Immature natural killer cell (primary cell): Measurements from ENCODE around the gene ITGB3. TPM values are rescaled to one million over a fixed set of nuclear protein-coding genes. Genes with fewer than 3 reads are reported as not detected.

ENCODE experiments used
- DNase-seq, 3 donors: peaks; one replicate each; pipeline ENCODE4 v3.0.0; 2022; ENCODE audit warnings: mixed read lengths in 1 of 3
- H3K27ac Mint-ChIP-seq, 6 donors: one replicate each; pipeline ENCODE4 v1.8.0; 2020; ENCODE audit warnings: mixed read lengths in 6 of 6, mild to moderate bottlenecking in 5 of 6, inconsistent platforms in 4 of 6, moderate library complexity in 3 of 6
- H3K27me3 Mint-ChIP-seq, 3 donors: one replicate each; pipeline ENCODE4 v1.8.0; 2020 to 2021; ENCODE audit warnings: low read depth in 3 of 3, mild to moderate bottlenecking in 3 of 3, mixed read lengths in 3 of 3, moderate library complexity in 3 of 3, inconsistent platforms in 1 of 3
- H3K36me3 Mint-ChIP-seq, 3 donors: one replicate each; pipeline ENCODE4 v1.8.0; 2020; ENCODE audit warnings: mixed read lengths in 3 of 3, inconsistent platforms in 2 of 3, mild to moderate bottlenecking in 2 of 3
- H3K4me1 Mint-ChIP-seq, 2 donors: one replicate each; pipeline ENCODE4 v1.8.0; 2020; ENCODE audit warnings: inconsistent platforms in 2 of 2, mild to moderate bottlenecking in 2 of 2, mixed read lengths in 2 of 2, moderate library complexity in 1 of 2
- H3K4me3 Mint-ChIP-seq, 5 donors: one replicate each; pipeline ENCODE4 v1.8.0; 2020; ENCODE audit warnings: mild to moderate bottlenecking in 5 of 5, mixed read lengths in 5 of 5, inconsistent platforms in 3 of 5, moderate library complexity in 3 of 5
- H3K9me3 Mint-ChIP-seq, 6 donors: one replicate each; pipeline ENCODE4 v1.8.0; 2020; ENCODE audit warnings: mild to moderate bottlenecking in 6 of 6, mixed read lengths in 6 of 6, inconsistent platforms in 4 of 6, moderate library complexity in 3 of 6
- polyA plus RNA-seq, 3 donors: library from polyadenylated mRNA; unstranded; fragments of 300-500 nt; fragmentation: Illumina TruSeq; gene quantifications; one replicate each; pipeline ENCODE4 v1.2.3, GENCODE V29; 2021

ITGB3 gene
- polyA plus RNA-seq, 3 donors from 2014 or later, result 1.1 to 11.0 TPM; not detected in 1

GRCh38 chr17:47278561-47278960 is 24.9 kb downstream of the ITGB3 start:
- no peak overlapping the region for H3K4me3 Mint-ChIP-seq
- no peaks in the 10 kb centered on the region for H3K4me1 Mint-ChIP-seq
- no peaks in the 10 kb centered on the region for H3K9me3 Mint-ChIP-seq
- no peak overlapping the region for H3K27ac Mint-ChIP-seq
- no peak for DNase-seq
- H3K36me3 Mint-ChIP-seq, result no peaks in the 10 kb centered on the region
- H3K27me3 Mint-ChIP-seq, result peaks cover 2 to 3% (median 2%) of the 10 kb centered on the region in 3 donors

GRCh38 chr17:47279062-47279801 is 25.6 kb downstream of the ITGB3 start:
- H3K27me3 Mint-ChIP-seq, result peaks cover 2 to 3% (median 2%) of the 10 kb centered on the region in 3 donors
- peak overlapping the region in 1 of 6 donors; percentile 31 for H3K27ac Mint-ChIP-seq
- no peaks in the 10 kb centered on the region for H3K9me3 Mint-ChIP-seq
- H3K4me3 Mint-ChIP-seq, result no peak overlapping the region
- H3K36me3 Mint-ChIP-seq, result no peaks in the 10 kb centered on the region
- DNase-seq, result no peak
- no peaks in the 10 kb centered on the region for H3K4me1 Mint-ChIP-seq

GRCh38 chr17:47280072-47280811 is 26.6 kb downstream of the ITGB3 start:
- H3K36me3 Mint-ChIP-seq, result no peaks in the 10 kb centered on the region
- no peak overlapping the region for H3K27ac Mint-ChIP-seq
- H3K4me3 Mint-ChIP-seq, result no peak overlapping the region
- no peak for DNase-seq
- H3K9me3 Mint-ChIP-seq, result no peaks in the 10 kb centered on the region
- peaks cover 2 to 3% (median 2%) of the 10 kb centered on the region in 3 donors for H3K27me3 Mint-ChIP-seq
- no peaks in the 10 kb centered on the region for H3K4me1 Mint-ChIP-seq

GRCh38 chr17:47281216-47281615 is 27.6 kb downstream of the ITGB3 start:
- no peaks in the 10 kb centered on the region for H3K9me3 Mint-ChIP-seq
- no peak overlapping the region for H3K27ac Mint-ChIP-seq
- no peaks in the 10 kb centered on the region for H3K4me1 Mint-ChIP-seq
- H3K4me3 Mint-ChIP-seq, result no peak overlapping the region
- DNase-seq, result no peak
- peaks cover 2 to 3% (median 2%) of the 10 kb centered on the region in 3 donors for H3K27me3 Mint-ChIP-seq
- no peaks in the 10 kb centered on the region for H3K36me3 Mint-ChIP-seq

- Mint-ChIP-seq H3K27ac (no peak overlapping the region), H3K4me1 (no peaks in the 10 kb centered on the region), H3K4me3 (no peak overlapping the region), H3K9me3 (no peaks in the 10 kb centered on the region), H3K27me3 (peaks cover 0 to 3% (median 3%) of the 10 kb centered on the region in 3 donors), H3K36me3 (no peaks in the 10 kb centered on the region)
- no peak for DNase-seq
These were observed 31.4 kb downstream of the ITGB3 start for GRCh38 chr17:47285003-47285402.

GRCh38 chr17:47286198-47286914 is 32.7 kb downstream of the ITGB3 start:
- Mint-ChIP-seq H3K4me3 (no peak overlapping the region), H3K9me3 (no peaks in the 10 kb centered on the region), H3K36me3 (no peaks in the 10 kb centered on the region), H3K4me1 (no peaks in the 10 kb centered on the region), H3K27me3 (peaks cover 0 to 2% (median 1%) of the 10 kb centered on the region in 3 donors), H3K27ac (no peak overlapping the region)
- DNase-seq, result no peak

- Mint-ChIP-seq H3K9me3 (no peaks in the 10 kb centered on the region), H3K27ac (no peak overlapping the region), H3K36me3 (no peaks in the 10 kb centered on the region), H3K27me3 (peaks cover 0 to 2% (median 1%) of the 10 kb centered on the region in 3 donors), H3K4me1 (no peaks in the 10 kb centered on the region), H3K4me3 (no peak overlapping the region)
- no peak for DNase-seq
These were observed 33.4 kb downstream of the ITGB3 start for GRCh38 chr17:47287068-47287467.

GRCh38 chr17:47287639-47288038 is 34.0 kb downstream of the ITGB3 start:
- Mint-ChIP-seq H3K36me3 (no peaks in the 10 kb centered on the region), H3K27me3 (peaks cover 0 to 2% (median 1%) of the 10 kb centered on the region in 3 donors), H3K4me3 (no peak overlapping the region), H3K4me1 (no peaks in the 10 kb centered on the region), H3K27ac (no peak overlapping the region), H3K9me3 (no peaks in the 10 kb centered on the region)
- DNase-seq, result no peak

GRCh38 chr17:47288531-47289116 is 35.0 kb downstream of the ITGB3 start:
- Mint-ChIP-seq H3K27ac (no peak overlapping the region), H3K36me3 (no peaks in the 10 kb centered on the region), H3K4me3 (no peak overlapping the region), H3K4me1 (no peaks in the 10 kb centered on the region), H3K27me3 (peaks cover 0 to 2% (median 1%) of the 10 kb centered on the region in 3 donors), H3K9me3 (no peaks in the 10 kb centered on the region)
- DNase-seq, result no peak

GRCh38 chr17:47289302-47289701 is 35.7 kb downstream of the ITGB3 start:
- Mint-ChIP-seq H3K9me3 (no peaks in the 10 kb centered on the region), H3K27ac (no peak overlapping the region), H3K4me1 (no peaks in the 10 kb centered on the region), H3K27me3 (peaks cover 0 to 2% (median 1%) of the 10 kb centered on the region in 3 donors), H3K4me3 (no peak overlapping the region), H3K36me3 (no peaks in the 10 kb centered on the region)
- no peak for DNase-seq

GRCh38 chr17:47290870-47291241 is 37.2 kb downstream of the ITGB3 start:
- H3K4me1 Mint-ChIP-seq, result no peaks in the 10 kb centered on the region
- no peaks in the 10 kb centered on the region for H3K36me3 Mint-ChIP-seq
- H3K4me3 Mint-ChIP-seq, result no peak overlapping the region

GRCh38 chr17:47291242-47291873 is 37.7 kb downstream of the ITGB3 start:
- H3K4me1 Mint-ChIP-seq, result no peaks in the 10 kb centered on the region

More at GRCh38 chr17:47290870-47291241, 37.2 kb downstream of the ITGB3 start:
- Mint-ChIP-seq H3K27ac (no peak overlapping the region), H3K27me3 (peaks cover 0 to 2% (median 1%) of the 10 kb centered on the region in 3 donors), H3K9me3 (no peaks in the 10 kb centered on the region)
- no peak for DNase-seq

GRCh38 chr17:47292206-47292605 is 38.6 kb downstream of the ITGB3 start:
- H3K4me3 Mint-ChIP-seq, result no peak overlapping the region
- H3K27ac Mint-ChIP-seq, result no peak overlapping the region
- peaks cover 0 to 2% (median 1%) of the 10 kb centered on the region in 3 donors for H3K27me3 Mint-ChIP-seq
- no peaks in the 10 kb centered on the region for H3K9me3 Mint-ChIP-seq
- no peaks in the 10 kb centered on the region for H3K4me1 Mint-ChIP-seq
- no peak for DNase-seq
- no peaks in the 10 kb centered on the region for H3K36me3 Mint-ChIP-seq

More at GRCh38 chr17:47291242-47291873, 37.7 kb downstream of the ITGB3 start:
- H3K27me3 Mint-ChIP-seq, result peaks cover 0 to 2% (median 1%) of the 10 kb centered on the region in 3 donors
- no peaks in the 10 kb centered on the region for H3K36me3 Mint-ChIP-seq
- no peaks in the 10 kb centered on the region for H3K9me3 Mint-ChIP-seq
- DNase-seq, result no peak
- H3K4me3 Mint-ChIP-seq, result no peak overlapping the region
- no peak overlapping the region for H3K27ac Mint-ChIP-seq
